ENCODE results near the gene PSIP1.

GRCh38 chr9:15542624-15543023, 31.9 kb upstream of the PSIP1 start:
- no peak for TF ChIP-seq CTCF (optimal IDR thresholded peaks at IDR 0.05 in 1 of 3, IDR thresholded peaks at IDR 0.05 in 1 of 3, conservative IDR thresholded peaks at IDR 0.05 in 1 of 3; ENCODE audit: extremely low read depth in 1 of 3, insufficient read depth in 2 of 3, low read length in 3 of 3)
- no peak for TF ChIP-seq EZH2 (IDR thresholded peaks at IDR 0.05; ENCODE audit: low read length)
